ENCODE data around the gene TNS3.

TNS3 gene

DNA sequence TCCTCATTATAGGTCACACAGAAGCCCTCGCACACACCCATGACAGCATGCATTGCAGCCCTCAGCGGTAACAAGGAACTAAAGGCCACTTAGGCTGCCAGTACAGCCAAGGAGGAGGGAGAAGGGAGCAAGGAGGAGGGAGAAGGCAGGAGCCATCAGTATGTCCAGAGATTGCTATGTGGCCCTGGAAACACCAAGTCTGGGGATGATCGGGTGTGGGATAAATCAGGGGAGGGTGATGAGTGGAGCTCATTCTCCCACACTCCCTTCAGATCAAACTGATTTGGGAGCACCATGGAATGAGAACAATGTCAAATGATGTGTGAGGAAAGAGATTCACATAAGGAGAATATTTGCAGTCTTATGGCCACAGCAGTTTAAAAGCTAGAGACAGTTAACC, 350.9 kb downstream of the TNS3 start:
- DNase-seq (ENCODE audit: low read depth in 2 of 2) = no peak

GRCh38 chr7:47228386-47229014, 353.4 kb downstream of the TNS3 start:
- DNase-seq (ENCODE audit: low read depth in 2 of 2) = no peak

DNA sequence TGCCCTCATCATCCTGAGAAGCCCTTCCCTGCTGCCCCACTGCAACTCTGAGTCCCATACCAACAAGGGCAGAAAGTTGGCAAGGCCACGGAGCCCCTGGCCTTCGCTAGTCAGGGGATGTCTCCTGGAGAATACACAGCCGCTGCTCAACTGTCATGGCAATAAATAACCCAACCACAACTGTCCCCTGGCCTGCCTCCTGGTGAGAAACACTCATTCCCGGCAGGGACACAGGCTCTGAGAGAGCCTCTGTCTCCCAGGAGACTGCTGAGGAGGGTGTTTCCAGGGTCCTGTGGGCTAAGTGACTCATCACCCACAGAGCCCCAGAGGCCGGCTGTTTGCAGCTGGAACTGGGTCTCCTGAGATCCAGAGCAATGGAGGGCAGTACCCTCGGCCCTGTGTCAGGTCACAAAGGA, 354.1 kb downstream of the TNS3 start:
- no peak for DNase-seq (ENCODE audit: low read depth in 2 of 2)

- DNase-seq (ENCODE audit: low read depth in 2 of 2) = no peak
These were observed 355.2 kb downstream of the TNS3 start for GRCh38 chr7:47226696-47227095.

DNA sequence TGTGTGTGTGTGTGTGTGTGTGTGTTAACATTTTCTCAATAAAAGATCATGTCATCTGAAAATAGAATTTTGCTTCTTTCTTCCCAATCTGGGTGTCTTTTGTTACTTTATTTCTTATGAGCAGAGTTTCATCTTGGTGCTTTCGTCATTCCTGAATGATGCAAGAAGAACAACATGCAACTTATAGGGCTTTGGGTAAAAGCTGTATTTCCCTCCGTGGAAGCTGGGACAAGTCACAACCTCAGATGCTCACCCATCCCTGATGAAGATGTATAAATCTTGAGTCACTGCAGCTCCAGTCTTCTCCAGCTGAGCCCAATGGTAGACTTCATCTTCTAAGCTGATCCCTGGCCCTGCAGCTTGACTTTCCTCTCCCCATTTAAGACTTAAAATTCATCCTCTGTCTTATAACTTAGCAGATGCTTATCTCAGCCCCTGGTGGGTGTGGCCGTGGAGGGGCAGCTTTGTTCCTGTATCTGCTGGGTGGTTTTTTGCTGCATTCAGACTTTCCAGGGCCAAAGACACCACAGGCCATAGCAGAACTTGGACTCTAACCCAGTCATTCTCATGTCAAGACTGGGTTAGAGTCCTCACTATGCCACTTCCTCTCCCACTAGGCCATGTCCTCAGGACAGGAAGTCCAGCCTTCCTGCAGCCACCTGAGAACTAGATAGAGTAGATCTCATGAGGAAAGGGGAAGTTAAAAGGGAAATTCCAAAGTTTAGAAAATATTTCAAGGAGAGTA, 356.4 kb downstream of the TNS3 start:
- no peak for DNase-seq (ENCODE audit: low read depth in 2 of 2)

All from stimulated activated CD8-positive, alpha-beta memory T cell treated with anti-CD3 and anti-CD28 coated beads, Interleukin-2, amount 100 ng/mL, for 1 hour (primary cell).